Stimulated activated memory B cell treated with anti-CD40 and anti-IgM and Interleukin-4, amounts not matched to agents 10 μg/mL and 1 μg/mL and 100 μg/mL, for 72 hours (primary cell): ENCODE measurements around the gene CUL4A.
"Not testable (repeated sequence)": the region's sequence is repeated elsewhere in the genome, so short reads cannot be mapped to it uniquely, and the experiment has no call there.

Experiments
- ATAC-seq: fragments of 150-1000 bp; cut with Tn5 transposase; 2 replicates; pipeline ENCODE4 v1.10.0; 2021
- H3K27ac Mint-ChIP-seq: one replicate; pipeline ENCODE4 v1.8.0; 2022; ENCODE audit warnings: mild to moderate bottlenecking, mixed read lengths
- H3K27me3 Mint-ChIP-seq: one replicate; pipeline ENCODE4 v1.8.0; 2022; ENCODE audit warnings: mixed read lengths
- H3K36me3 Mint-ChIP-seq: one replicate; pipeline ENCODE4 v1.8.0; 2022; ENCODE audit warnings: mixed read lengths
- H3K4me1 Mint-ChIP-seq: one replicate; pipeline ENCODE4 v1.8.0; 2022; ENCODE audit warnings: mixed read lengths
- H3K4me3 Mint-ChIP-seq: one replicate; pipeline ENCODE4 v1.8.0; 2022; ENCODE audit warnings: mild to moderate bottlenecking, moderate library complexity, mixed read lengths
- H3K9me3 Mint-ChIP-seq: one replicate; pipeline ENCODE4 v1.8.0; 2022; ENCODE audit warnings: mixed read lengths

Gene CUL4A

DNA sequence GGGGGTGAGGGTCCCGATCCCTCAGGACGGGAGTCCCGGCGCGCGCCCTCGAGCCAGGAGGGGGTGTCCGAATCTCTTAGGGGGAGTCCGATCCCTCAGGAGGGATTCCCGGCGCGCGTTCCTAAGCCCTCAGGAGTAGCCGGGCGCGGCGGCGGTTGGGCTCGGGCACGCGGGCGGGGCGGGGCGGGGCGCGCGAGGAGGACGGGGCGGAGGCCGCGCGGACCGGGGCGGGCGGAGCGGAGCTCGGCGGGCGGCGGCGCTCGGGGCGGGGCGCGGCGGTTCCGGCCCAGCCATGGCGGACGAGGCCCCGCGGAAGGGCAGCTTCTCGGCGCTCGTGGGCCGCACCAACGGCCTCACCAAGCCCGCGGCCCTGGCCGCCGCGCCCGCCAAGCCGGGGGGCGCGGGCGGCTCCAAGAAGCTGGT lies at the start of gene CUL4A:
TSS of gene CUL4A (plus strand) at position 278 of the 423 bp plus-strand sequence. CDS start at position 293, 15 bp downstream.
- no peaks in the 10 kb centered on the region for H3K9me3 Mint-ChIP-seq
- ATAC-seq: peak; percentile 79
- H3K36me3 Mint-ChIP-seq: peaks cover 7% of the 10 kb centered on the region
- no peaks in the 10 kb centered on the region for H3K27me3 Mint-ChIP-seq
- H3K27ac Mint-ChIP-seq: peak within 1 kb of the TSS; percentile 85
- peaks cover 51% of the 10 kb centered on the region for H3K4me1 Mint-ChIP-seq
- peak within 1 kb of the TSS; percentile 82 for H3K4me3 Mint-ChIP-seq

DNA sequence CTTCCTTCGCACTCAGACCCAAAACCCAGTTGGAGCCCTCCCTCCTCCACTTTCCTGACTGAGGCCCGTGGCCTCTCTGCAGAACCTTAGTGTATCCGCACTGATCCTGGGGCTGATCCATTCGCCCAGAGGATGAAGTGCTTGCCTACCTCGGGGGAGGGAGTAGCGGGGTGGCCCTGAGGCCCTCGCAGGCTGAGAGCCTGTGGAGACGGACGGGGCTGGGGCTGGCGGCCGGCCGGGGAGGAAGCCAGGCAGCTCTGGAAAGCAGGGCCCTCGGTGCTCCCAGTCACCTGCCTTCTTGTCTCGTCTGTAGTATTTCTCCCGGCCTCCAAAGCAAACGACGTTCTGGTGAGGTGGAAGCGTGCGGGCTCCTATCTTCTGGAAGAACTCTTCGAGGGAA lies 49.7 kb upstream of the CUL4A start:
- H3K27me3 Mint-ChIP-seq: peaks cover 21% of the 10 kb centered on the region
- peaks cover 14% of the 10 kb centered on the region for H3K4me1 Mint-ChIP-seq
- ATAC-seq: no peak
- H3K36me3 Mint-ChIP-seq: no peaks in the 10 kb centered on the region
- H3K9me3 Mint-ChIP-seq: peaks cover 12% of the 10 kb centered on the region
- H3K27ac Mint-ChIP-seq: no peak overlapping the region
- no peak overlapping the region for H3K4me3 Mint-ChIP-seq

DNA sequence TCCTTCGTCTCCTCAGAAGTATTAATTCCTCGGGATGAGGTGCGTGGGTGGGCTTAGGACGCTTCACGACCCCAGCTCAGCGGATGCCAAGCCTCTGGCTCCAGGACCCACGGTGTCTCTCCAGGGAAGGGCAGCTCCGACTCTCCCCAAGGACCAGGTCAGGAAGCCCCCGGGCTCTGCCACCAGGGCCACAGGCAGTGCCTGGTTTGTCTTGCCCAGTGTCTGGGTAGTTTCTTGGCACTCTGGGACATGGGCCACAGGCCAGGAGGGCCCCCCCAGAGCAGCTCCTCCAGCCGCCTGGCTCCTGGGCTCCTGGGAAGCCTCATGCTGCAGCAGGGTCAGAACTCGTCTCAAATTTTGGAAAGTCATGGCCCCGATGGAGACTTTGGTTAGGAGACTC lies 48.4 kb upstream of the CUL4A start:
- H3K27ac Mint-ChIP-seq: peak overlapping the region; percentile 48
- H3K9me3 Mint-ChIP-seq: peaks cover 3% of the 10 kb centered on the region
- peaks cover 14% of the 10 kb centered on the region for H3K4me1 Mint-ChIP-seq
- ATAC-seq: no peak
- no peaks in the 10 kb centered on the region for H3K36me3 Mint-ChIP-seq
- no peak overlapping the region for H3K4me3 Mint-ChIP-seq
- peaks cover 21% of the 10 kb centered on the region for H3K27me3 Mint-ChIP-seq

DNA sequence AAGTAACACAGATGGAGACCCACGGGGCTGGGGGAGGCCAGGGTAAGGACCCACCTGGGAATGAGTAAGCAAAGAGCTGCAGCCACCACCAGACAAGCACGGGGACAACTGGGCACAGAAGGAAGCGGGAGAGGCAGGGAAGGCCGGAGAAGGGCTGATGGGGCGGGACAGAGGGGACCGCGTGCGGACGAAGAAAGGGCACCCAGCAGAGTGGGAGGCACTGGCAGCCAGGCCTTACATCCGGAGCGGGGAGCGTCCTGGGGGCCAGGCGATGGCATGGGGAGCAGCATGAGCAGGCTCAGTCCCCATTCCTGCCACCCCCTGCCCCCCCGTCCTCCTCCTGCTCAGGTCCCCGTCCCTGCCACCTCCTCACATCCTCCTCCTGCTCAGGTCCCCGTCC lies 48.0 kb upstream of the CUL4A start:
- no peak overlapping the region for H3K4me3 Mint-ChIP-seq
- H3K27ac Mint-ChIP-seq: peak overlapping the region; percentile 48
- no peaks in the 10 kb centered on the region for H3K36me3 Mint-ChIP-seq
- ATAC-seq: no peak
- peaks cover 14% of the 10 kb centered on the region for H3K4me1 Mint-ChIP-seq
- H3K27me3 Mint-ChIP-seq: peaks cover 21% of the 10 kb centered on the region
- peaks cover 3% of the 10 kb centered on the region for H3K9me3 Mint-ChIP-seq

DNA sequence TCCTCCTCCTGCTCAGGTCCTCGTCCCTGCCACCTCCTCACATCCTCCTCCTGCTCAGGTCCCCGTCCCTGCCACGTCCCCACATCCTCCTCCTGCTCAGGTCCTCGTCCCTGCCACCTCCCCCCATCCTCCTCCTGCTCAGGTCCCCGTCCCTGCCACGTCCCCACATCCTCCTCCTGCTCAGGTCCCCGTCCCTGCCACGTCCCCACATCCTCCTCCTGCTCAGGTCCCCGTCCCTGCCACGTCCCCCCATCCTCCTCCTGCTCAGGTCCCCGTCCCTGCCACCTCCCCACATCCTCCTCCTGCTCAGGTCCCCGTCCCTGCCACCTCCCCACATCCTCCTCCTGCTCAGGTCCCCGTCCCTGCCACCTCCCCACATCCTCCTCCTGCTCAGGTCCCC lies 47.4 kb upstream of the CUL4A start:
- not testable (repeated sequence) for ATAC-seq, H3K27ac Mint-ChIP-seq, H3K36me3 Mint-ChIP-seq, H3K4me3 Mint-ChIP-seq, H3K9me3 Mint-ChIP-seq
- H3K4me1 Mint-ChIP-seq: peaks cover 14% of the 10 kb centered on the region
- H3K27me3 Mint-ChIP-seq: peaks cover 21% of the 10 kb centered on the region

DNA sequence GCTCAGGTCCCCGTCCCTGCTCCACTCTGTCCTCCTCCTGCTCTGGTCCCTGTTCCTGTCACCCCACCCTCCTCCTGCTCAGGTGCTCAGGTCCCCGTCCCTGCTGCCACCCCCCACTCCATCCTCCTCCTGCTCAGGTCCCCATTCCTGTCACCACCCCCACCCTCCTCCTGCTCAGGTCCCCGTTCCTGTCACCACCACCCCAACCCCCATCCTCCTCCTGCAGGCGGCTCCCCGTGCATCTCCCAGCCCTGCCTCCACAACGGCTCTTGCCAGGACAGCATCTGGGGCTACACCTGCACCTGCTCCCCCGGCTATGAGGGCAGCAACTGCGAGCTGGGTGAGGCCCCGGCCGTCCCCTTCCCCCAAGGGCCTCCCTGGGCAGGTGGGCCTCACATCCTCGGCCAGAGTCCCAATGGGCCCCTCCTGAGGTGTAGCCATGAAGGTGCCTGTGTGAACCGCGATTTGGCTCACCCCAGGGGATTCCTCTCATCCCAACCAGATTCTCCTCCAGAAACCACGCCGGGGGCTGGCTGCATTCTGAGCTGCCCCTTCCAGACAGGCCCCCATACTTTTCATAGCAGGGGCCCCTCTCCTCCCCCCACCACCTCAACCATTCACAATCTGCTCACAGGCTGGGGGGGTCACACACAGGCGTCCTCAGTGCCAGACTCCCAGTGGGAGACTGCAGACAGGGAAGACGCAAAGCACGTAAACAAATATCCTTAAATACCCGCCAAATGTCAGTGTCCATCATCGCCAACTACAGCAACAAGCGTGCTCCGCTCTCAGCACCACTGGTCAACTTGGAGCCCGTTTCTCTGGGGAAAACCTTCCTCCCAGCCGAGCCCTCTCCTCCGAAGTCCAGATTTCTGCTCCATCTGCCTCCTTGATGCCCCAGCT lies 46.4 kb upstream of the CUL4A start:
- H3K4me3 Mint-ChIP-seq: peak overlapping the region; percentile 44
- peaks cover 6% of the 10 kb centered on the region for H3K36me3 Mint-ChIP-seq
- H3K4me1 Mint-ChIP-seq: peaks cover 14% of the 10 kb centered on the region
- no peak for ATAC-seq
- no peak overlapping the region for H3K27ac Mint-ChIP-seq
- peaks cover 6% of the 10 kb centered on the region for H3K9me3 Mint-ChIP-seq
- peaks cover 21% of the 10 kb centered on the region for H3K27me3 Mint-ChIP-seq

DNA sequence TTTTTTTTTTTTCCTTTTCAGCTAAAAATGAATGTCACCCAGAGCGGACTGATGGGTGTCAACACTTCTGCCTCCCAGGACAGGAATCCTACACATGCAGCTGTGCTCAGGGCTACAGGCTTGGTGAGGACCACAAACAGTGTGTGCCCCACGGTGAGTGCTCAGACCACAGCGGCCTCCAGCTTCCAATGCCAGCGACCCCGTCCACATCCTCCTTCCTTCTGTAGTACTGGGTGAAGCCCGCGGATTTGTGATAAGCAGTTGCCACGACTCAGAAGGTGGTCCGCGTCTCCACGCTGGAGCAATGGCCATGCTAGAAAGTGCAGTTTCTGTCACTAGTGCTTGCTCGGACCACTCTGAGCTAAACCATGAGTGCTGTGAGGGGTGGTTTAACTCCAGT lies 44.9 kb upstream of the CUL4A start:
- Mint-ChIP-seq H3K27ac (no peak overlapping the region), H3K4me1 (peaks cover 14% of the 10 kb centered on the region), H3K4me3 (no peak overlapping the region), H3K9me3 (peaks cover 6% of the 10 kb centered on the region), H3K36me3 (peaks cover 21% of the 10 kb centered on the region), H3K27me3 (peaks cover 21% of the 10 kb centered on the region)
- peak; percentile 31 for ATAC-seq

DNA sequence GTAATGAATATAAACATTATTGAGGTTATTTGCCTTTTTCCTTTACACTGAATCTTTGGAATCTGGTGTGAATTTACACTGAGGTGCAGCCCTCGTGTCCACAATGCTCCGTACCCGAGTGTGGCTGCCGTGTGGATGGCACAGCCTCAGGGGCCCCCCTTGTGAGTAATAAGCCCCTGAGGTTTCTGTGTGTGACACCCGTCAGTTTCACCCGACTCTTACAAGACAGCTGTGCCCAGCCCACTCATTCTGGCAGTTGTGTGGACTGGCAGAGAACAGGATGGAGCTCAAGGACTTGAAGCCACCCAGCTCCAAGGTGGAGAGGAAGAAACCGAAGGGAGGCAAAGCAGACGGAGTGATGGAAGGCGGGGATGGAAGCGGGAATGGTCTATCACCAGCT lies 43.1 kb upstream of the CUL4A start:
- peaks cover 11% of the 10 kb centered on the region for H3K4me1 Mint-ChIP-seq
- H3K36me3 Mint-ChIP-seq: peaks cover 31% of the 10 kb centered on the region
- no peak for ATAC-seq
- no peak overlapping the region for H3K27ac Mint-ChIP-seq
- H3K4me3 Mint-ChIP-seq: no peak overlapping the region
- H3K9me3 Mint-ChIP-seq: peaks cover 6% of the 10 kb centered on the region
- H3K27me3 Mint-ChIP-seq: peaks cover 16% of the 10 kb centered on the region

DNA sequence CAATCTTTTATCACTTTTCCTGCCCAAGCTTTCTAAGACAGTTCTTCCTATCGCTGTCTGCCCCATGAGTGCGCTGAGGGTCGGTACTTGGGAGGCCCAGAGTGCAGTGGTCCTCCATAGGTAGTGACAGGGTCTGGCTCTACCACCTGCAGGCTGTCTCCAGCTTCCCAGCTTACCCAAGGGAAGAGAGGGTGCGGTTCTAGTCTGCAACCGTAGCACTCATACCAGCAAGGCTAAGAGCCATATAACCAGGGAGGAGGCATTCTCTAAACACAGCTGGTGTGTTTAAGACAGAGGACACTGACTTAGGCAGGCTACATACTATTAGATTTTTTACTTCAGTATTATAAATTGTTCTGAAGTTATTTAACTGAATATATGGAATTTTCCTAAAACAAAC lies 42.7 kb upstream of the CUL4A start:
- peaks cover 36% of the 10 kb centered on the region for H3K36me3 Mint-ChIP-seq
- peaks cover 6% of the 10 kb centered on the region for H3K9me3 Mint-ChIP-seq
- H3K4me3 Mint-ChIP-seq: no peak overlapping the region
- H3K27ac Mint-ChIP-seq: no peak overlapping the region
- peaks cover 12% of the 10 kb centered on the region for H3K27me3 Mint-ChIP-seq
- peaks cover 8% of the 10 kb centered on the region for H3K4me1 Mint-ChIP-seq
- ATAC-seq: no peak

DNA sequence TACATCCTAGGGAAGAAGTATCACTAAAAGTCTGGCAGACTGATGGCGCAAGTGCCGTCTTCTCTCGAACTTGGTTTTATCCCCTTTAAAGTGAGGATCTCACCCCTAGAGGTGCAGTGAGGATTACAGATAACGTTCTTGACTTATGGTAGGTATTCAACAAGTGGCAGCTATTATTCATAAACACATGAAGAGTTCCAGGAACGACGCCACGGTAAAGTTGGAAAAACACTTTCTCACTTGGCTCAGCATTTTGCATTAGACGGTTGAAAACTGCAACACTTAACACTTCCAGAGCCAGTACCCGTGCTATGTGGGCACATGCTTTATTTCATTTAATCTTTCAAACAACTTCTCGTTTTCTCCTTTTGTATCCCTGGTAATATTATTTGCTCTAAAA lies 42.3 kb upstream of the CUL4A start:
- no peak overlapping the region for H3K27ac Mint-ChIP-seq
- peaks cover 40% of the 10 kb centered on the region for H3K36me3 Mint-ChIP-seq
- H3K27me3 Mint-ChIP-seq: peaks cover 12% of the 10 kb centered on the region
- no peak for ATAC-seq
- H3K4me1 Mint-ChIP-seq: peaks cover 8% of the 10 kb centered on the region
- H3K9me3 Mint-ChIP-seq: peaks cover 6% of the 10 kb centered on the region
- H3K4me3 Mint-ChIP-seq: no peak overlapping the region

DNA sequence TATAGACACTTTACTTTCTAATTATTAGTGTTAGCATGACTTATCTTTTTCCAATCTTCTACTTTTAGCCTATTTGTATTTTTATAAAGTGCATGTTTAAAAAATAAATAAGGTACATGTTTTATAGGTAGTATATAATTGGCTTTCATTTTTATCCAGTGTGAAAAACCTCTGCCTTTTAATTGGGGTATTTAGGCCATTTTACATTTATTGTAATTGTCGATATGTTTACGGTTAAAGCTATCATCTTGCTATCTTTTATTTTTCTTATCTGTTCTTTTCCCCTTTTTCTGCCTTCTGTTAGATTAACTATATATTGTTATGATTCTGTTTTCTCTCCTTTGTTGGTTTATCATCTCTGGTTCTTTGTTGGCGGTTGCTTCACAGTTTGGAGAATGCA lies 41.8 kb upstream of the CUL4A start:
- H3K36me3 Mint-ChIP-seq: peaks cover 45% of the 10 kb centered on the region
- no peak overlapping the region for H3K27ac Mint-ChIP-seq
- ATAC-seq: no peak
- peaks cover 12% of the 10 kb centered on the region for H3K27me3 Mint-ChIP-seq
- H3K4me1 Mint-ChIP-seq: peaks cover 8% of the 10 kb centered on the region
- peaks cover 6% of the 10 kb centered on the region for H3K9me3 Mint-ChIP-seq
- no peak overlapping the region for H3K4me3 Mint-ChIP-seq

DNA sequence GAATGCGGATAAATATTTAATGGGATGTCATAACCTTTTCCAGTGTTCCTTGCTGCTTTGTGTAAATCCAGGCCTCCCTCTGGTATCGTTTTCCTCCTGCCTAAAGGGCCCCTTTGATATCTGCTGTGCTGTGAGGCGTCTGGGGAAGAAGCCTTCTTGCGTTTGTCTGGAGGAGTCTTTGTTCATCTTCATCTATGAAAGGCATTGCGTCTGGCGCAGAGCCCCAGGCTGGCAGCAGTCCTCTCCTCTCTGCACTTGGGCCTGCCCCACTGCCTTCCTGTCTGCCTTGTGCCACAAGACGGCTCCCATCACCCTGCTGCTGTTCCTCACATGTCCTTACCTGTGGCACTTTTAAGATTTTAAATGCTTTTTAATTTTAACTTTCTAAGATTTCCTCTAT lies 41.2 kb upstream of the CUL4A start:
- no peak for ATAC-seq
- Mint-ChIP-seq H3K4me3 (no peak overlapping the region), H3K27me3 (peaks cover 6% of the 10 kb centered on the region), H3K36me3 (peaks cover 49% of the 10 kb centered on the region), H3K9me3 (peaks cover 6% of the 10 kb centered on the region), H3K4me1 (peaks cover 2% of the 10 kb centered on the region), H3K27ac (no peak overlapping the region)

DNA sequence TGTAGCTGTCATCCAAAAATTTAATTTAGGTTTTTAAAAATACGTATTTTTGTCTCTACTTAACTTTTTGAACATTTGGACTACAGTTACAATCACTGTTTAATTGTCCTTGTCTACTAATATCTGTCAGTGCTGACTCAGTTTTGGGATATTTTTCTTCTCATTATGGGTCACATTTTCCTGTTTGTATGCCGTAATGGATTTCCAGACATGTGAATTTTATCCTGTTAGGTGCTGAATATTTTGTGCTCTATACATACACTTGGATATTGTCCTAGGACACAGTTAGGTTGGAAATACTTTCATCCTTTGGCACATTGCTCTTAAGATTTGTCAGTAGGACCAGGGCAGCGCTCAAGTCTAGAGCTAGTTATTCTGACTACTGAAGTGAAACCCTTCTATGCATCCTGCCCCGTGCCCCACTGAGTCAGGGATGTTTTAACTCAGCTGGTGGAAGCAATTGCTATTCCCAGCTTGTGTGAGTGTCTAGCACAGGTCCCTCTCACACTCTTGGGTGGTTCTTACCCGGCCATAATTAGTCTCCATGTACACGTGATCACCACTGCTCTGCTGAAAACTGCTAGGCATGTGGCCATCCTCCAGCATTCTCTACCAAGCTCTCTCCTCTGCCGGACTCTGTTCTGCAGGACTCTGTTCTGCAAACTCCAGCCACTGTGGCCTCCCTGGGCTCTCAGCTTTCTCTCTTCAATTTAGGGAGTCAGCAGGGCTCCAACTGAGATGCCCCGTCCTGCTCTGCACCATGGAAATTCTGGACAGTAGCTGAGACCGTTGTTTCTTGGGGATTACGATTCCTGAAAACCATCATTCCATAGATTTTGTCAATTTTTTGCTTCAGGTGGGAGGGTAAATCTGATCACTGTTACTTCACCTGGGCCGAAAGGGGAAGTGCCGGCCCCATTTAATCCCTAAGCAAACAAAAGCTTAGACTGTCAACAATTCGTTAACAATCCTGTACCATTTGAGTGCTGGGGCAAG lies 39.8 kb upstream of the CUL4A start:
- Mint-ChIP-seq H3K4me3 (no peak overlapping the region), H3K36me3 (peaks cover 50% of the 10 kb centered on the region), H3K9me3 (peaks cover 6% of the 10 kb centered on the region), H3K27ac (no peak overlapping the region), H3K27me3 (no peaks in the 10 kb centered on the region), H3K4me1 (no peaks in the 10 kb centered on the region)
- no peak for ATAC-seq

DNA sequence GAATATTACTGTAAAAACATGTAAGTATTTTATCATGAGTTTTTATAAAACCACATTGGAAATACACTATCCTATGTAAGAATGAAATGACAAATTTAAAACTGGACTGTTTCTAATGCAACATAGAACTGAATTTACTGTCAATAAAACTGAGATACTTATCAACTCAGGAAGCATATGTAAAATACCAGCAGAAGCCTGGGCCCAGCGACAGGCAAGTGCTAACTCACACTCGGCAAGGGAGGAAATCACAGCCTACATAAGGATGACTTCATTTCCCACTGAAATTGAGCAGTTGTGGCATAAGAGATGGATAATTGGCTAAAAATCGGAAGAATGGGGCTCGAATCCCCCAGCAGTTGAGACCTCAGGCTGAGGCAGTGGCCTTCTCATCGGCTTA lies 38.9 kb upstream of the CUL4A start:
- H3K9me3 Mint-ChIP-seq: peaks cover 6% of the 10 kb centered on the region
- H3K4me1 Mint-ChIP-seq: no peaks in the 10 kb centered on the region
- ATAC-seq: no peak
- H3K4me3 Mint-ChIP-seq: no peak overlapping the region
- no peak overlapping the region for H3K27ac Mint-ChIP-seq
- H3K36me3 Mint-ChIP-seq: peaks cover 59% of the 10 kb centered on the region
- H3K27me3 Mint-ChIP-seq: no peaks in the 10 kb centered on the region
